ENCODE measurements around the gene WFIKKN1.

WFIKKN1 gene

DNA sequence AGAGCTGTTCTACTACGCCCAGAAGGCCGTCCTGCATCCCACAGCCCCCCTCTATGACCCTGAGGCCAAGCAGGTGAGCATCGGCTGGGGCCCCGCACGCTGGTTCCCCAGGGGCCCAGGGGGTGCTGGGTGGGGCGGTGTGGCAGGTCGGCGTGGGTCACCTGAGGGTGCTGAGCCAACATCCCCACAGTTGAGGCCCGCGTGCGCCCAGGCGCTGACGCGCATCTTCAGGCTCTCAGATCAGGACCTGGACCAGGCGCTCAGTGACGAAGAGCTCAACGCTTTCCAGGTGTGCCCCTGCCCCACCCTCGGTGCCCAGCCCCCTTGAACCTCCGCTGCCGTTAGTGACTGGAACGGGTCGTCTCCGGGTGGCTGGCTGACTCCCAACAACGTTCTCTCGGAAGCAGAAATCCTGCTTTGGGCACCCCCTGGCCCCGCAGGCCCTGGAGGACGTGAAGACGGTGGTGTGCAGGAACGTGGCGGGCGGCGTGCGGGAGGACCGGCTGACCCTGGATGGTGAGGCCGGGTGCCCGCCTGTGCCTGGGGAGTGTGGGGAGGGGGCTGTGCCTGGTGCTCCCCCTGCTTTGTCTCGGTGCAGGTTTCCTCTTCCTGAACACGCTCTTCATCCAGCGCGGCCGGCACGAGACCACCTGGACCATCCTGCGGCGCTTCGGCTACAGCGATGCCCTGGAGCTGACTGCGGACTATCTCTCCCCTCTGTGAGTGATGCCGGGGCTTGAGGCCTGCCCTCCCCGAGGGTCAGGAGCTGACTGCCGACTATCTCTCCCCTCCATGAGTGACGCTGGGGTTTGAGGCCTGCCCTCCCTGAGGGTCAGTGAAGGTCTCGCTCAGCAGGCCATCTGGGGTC is 39.9 kb downstream of the WFIKKN1 start:
- no peak for DNase-seq (ENCODE audit: low read depth)
- TF ChIP-seq, protein P1, sequence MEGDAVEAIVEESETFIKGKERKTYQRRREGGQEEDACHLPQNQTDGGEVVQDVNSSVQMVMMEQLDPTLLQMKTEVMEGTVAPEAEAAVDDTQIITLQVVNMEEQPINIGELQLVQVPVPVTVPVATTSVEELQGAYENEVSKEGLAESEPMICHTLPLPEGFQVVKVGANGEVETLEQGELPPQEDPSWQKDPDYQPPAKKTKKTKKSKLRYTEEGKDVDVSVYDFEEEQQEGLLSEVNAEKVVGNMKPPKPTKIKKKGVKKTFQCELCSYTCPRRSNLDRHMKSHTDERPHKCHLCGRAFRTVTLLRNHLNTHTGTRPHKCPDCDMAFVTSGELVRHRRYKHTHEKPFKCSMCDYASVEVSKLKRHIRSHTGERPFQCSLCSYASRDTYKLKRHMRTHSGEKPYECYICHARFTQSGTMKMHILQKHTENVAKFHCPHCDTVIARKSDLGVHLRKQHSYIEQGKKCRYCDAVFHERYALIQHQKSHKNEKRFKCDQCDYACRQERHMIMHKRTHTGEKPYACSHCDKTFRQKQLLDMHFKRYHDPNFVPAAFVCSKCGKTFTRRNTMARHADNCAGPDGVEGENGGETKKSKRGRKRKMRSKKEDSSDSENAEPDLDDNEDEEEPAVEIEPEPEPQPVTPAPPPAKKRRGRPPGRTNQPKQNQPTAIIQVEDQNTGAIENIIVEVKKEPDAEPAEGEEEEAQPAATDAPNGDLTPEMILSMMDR (IDR thresholded peaks at IDR 0.05; ENCODE audit: low read depth, low read length, missing control alignments), result no peak
- no peak overlapping the region for H3K4me3 ChIP-seq (ENCODE audit: low read depth, low read length)

DNA sequence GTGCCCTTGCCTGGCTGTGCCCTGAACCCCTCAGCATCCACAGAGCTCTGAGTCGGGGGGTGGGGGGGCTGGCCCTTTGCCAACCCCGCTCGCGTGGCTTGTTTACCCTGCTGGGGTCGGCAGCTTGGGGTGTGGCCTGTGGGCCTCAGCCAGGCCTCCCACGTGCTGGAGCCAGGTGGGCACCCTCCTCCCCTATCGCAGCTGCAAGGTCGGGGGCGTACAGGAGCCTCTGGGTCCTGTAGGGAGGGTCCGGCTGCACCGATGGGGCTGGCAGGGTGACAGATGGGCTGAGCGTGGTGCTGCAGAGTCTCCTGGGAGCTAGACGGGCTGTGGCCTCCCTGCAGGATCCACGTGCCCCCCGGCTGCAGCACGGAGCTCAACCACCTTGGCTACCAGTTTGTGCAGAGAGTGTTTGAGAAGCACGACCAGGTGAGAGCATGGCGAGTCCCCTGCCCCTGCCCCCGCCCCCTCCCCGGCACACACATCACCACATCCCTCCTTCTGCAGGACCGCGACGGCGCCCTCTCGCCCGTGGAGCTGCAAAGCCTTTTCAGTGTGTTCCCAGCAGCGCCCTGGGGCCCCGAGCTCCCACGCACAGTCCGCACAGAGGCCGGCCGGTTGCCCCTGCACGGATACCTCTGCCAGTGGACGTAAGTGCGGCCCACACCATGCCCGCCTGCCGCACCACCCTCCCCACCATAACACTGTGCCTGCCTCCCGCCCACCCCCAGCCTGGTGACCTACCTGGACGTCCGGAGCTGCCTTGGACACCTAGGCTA is 40.8 kb downstream of the WFIKKN1 start:
- TF ChIP-seq, protein P1 (IDR thresholded peaks at IDR 0.05; ENCODE audit: low read depth, low read length, missing control alignments), result no peak
- H3K4me3 ChIP-seq (ENCODE audit: low read depth, low read length), result no peak overlapping the region
- no peak for DNase-seq (ENCODE audit: low read depth)

DNA sequence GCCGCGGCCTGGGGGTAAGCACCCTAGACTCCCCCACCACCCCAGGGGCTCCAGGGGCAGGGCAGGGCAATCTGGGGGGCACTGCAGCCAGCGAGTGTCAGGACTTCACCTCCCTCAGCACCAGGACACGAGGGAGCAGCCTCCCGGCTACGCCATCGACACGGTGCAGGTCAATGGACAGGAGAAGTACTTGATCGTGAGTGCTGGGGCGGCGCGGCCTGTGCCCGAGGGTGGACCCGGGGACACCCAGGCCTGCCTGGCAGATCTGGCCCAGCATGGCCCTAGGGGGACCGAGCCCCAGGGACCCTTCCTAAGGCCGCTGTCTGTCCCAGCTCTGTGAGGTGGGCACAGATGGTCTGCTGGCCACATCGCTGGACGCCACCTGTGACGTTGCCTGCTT is 41.6 kb downstream of the WFIKKN1 start:
- no peak for DNase-seq (ENCODE audit: low read depth)
- TF ChIP-seq, protein P1 (IDR thresholded peaks at IDR 0.05; ENCODE audit: low read depth, low read length, missing control alignments), result no peak
- no peak overlapping the region for H3K4me3 ChIP-seq (ENCODE audit: low read depth, low read length)

DNA sequence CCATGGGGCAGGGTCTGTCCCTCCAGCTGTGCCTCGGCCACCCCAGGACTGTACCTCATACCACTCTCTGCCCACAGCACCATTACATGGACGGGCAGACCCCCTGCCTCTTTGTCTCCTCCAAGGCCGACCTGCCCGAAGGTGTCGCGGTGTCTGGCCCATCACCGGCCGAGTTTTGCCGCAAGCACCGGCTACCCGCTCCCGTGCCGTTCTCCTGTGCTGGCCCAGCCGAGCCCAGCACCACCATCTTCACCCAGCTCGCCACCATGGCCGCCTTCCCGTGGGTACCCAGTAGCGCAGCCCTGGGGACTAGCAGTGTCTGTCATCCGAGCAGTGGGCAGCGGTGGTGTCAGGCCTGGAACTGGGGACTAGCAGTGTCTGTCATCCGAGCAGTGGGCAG is 42.1 kb downstream of the WFIKKN1 start:
- DNase-seq (ENCODE audit: low read depth), result no peak
- TF ChIP-seq, protein P1 (IDR thresholded peaks at IDR 0.05; ENCODE audit: low read depth, low read length, missing control alignments), result no peak
- H3K4me3 ChIP-seq (ENCODE audit: low read depth, low read length), result no peak overlapping the region

DNA sequence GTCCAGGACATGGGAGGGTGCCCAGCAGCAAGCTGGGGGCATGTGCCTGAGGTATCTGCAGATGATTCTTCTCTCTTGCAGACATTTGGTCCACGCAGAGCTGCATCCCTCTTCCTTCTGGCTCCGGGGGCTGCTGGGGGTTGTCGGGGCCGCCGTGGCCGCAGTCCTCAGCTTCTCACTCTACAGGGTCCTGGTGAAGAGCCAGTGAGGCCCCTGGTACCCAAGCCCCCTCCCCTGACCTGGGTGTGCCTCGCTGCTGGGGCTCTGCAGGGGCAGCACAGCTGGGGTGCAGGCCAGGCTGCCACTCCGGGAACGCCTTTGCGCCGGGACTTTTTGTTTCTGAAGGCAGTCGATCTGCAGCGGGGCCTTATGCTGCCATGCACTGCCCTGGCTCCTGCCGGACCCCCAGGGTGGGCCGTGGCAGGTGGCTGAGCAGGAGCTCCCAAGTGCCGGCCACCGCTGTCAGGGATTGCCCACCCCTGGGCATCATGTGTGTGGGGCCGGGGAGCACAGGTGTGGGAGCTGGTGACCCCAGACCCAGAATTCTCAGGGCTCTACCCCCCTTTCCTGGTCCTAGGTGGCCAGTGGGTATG is 42.7 kb downstream of the WFIKKN1 start:
- TF ChIP-seq, protein P1 (IDR thresholded peaks at IDR 0.05; ENCODE audit: low read depth, low read length, missing control alignments), result no peak
- H3K4me3 ChIP-seq (ENCODE audit: low read depth, low read length), result no peak overlapping the region
- no peak for DNase-seq (ENCODE audit: low read depth)

DNA sequence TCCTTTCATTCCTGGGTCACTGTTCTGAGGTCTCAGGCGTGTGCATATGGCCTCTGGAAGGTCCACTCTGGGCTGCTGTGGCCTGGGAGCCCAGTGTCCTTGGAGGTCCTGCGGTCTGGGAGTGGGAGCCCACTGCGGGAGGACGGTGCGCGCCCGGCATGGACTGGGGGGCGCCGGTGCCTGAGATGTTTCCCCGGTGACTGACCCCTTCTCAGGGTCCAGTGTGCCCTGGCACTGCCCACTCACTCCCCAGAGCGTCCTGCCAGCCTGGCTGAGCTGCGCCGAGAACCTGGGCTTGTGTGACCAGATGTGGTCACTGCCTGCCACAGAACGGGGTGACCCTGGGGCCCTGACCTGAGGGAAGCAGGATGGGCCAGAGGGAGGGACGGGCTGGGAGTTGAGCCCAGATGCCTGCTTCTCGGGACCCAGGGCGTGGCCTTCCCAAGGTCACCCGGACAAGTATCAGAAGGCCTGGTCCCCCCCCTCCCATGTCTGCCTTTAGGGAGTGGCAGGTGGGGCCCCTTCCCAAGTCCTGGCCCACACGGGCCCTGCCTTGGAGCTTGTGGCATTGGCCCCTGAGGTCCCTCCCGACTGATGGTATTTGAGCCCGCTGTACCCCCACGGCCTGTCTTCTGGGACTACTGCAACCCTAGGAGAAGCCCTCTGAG is 43.6 kb downstream of the WFIKKN1 start:
- DNase-seq (ENCODE audit: low read depth), result no peak
- TF ChIP-seq, protein P1 (IDR thresholded peaks at IDR 0.05; ENCODE audit: low read depth, low read length, missing control alignments), result no peak
- no peak overlapping the region for H3K4me3 ChIP-seq (ENCODE audit: low read depth, low read length)
